SU-DHL-6 (cell line): Measurements from ENCODE around the gene BMP3.

ENCODE experiments used
- H2AFZ ChIP-seq: fragments of 200-600 bp; sonication (generic); 2 replicates; pipeline ENCODE4 v1.6.1; 2014; ENCODE audit warnings: low read depth, mild to moderate bottlenecking, moderate library complexity, mixed read lengths, antibody characterized with exemption, low read length; ENCODE audit not compliant: severe bottlenecking
- H3F3A ChIP-seq: fragments of 200-600 bp; shearing (Covaris generic); 2 replicates; pipeline ENCODE4 v1.6.0; 2016; ENCODE audit warnings: antibody characterized with exemption, mild to moderate bottlenecking; ENCODE audit not compliant: insufficient read depth
- H3K27ac ChIP-seq: fragments of 200-600 bp; sonication (generic); 2 replicates; pipeline ENCODE4 v1.5.1; 2016; ENCODE audit warnings: low read depth, mild to moderate bottlenecking, low read length, moderate library complexity, mixed read lengths
- H3K27me3 ChIP-seq: fragments of 200-600 bp; sonication (generic), shearing (Covaris generic); 2 replicates; pipeline ENCODE4 v1.6.0; 2014; ENCODE audit warnings: mild to moderate bottlenecking, low read length
- H3K36me3 ChIP-seq: fragments of 200-600 bp; sonication (generic); 2 replicates; pipeline ENCODE4 v1.6.1; 2014; ENCODE audit warnings: mild to moderate bottlenecking, low read length, mixed read lengths
- H3K4me2 ChIP-seq: fragments of 300-600, 200-600 bp; shearing (Covaris generic), sonication (generic); 2 replicates; pipeline ENCODE4 v1.6.0; 2014; ENCODE audit warnings: low read length, low read depth, mild to moderate bottlenecking; ENCODE audit not compliant: poor library complexity, severe bottlenecking
- H3K4me3 ChIP-seq: fragments of 200-600 bp; sonication (generic); 2 replicates; pipeline ENCODE4 v1.5.1; 2014; ENCODE audit warnings: antibody characterized with exemption, low read length, mild to moderate bottlenecking, mixed read lengths; ENCODE audit not compliant: insufficient read depth, poor library complexity, severe bottlenecking
- H3K79me2 ChIP-seq: fragments of 200-600 bp; sonication (generic); 2 replicates; pipeline ENCODE4 v1.6.1; 2014; ENCODE audit warnings: mild to moderate bottlenecking, low read length, moderate library complexity; ENCODE audit not compliant: insufficient read depth
- H3K9ac ChIP-seq: fragments of 200-600 bp; sonication (generic); 2 replicates; pipeline ENCODE4 v1.7.0; 2014; ENCODE audit warnings: mild to moderate bottlenecking, low read length
- H3K9me2 ChIP-seq: fragments of 200-600 bp; sonication (generic); replicated peaks from 2 replicates; pipeline ENCODE4 v1.6.1; 2014; ENCODE audit warnings: low read length; ENCODE audit not compliant: insufficient read depth
- H3K9me3 ChIP-seq: fragments of 200-600 bp; sonication (generic); 2 replicates; pipeline ENCODE4 v1.6.1; 2014; ENCODE audit warnings: low read length, mixed read lengths; ENCODE audit not compliant: insufficient read depth
- H4K20me1 ChIP-seq: fragments of 200-600 bp; sonication (generic); 2 replicates; pipeline ENCODE4 v1.6.1; 2014; ENCODE audit warnings: low read depth, mild to moderate bottlenecking, antibody characterized with exemption, low read length, moderate library complexity, mixed read lengths
- CTCF ChIP-seq: fragments of 200-600 bp; sonication (generic); IDR thresholded peaks from one replicate; pipeline ENCODE4 v1.5.1; 2017; ENCODE audit warnings: antibody characterized with exemption, mild to moderate bottlenecking, low read length, moderate library complexity; ENCODE audit not compliant: insufficient read depth, poor library complexity, severe bottlenecking
- EZH2phosphoT487 ChIP-seq: fragments of 200-600 bp; sonication (generic), shearing (Covaris generic); conservative IDR thresholded peaks from 2 replicates; pipeline ENCODE4 v1.6.1; 2018; ENCODE audit warnings: mild to moderate bottlenecking, antibody characterized with exemption, low read length, moderate library complexity, mixed read lengths

BMP3 gene

GRCh38 chr4:81062001-81062400 lies 31.5 kb downstream of the BMP3 start:
- Histone ChIP-seq H2AFZ (no peak overlapping the region), H4K20me1 (no peaks in the 10 kb centered on the region)
- TF ChIP-seq EZH2phosphoT487 (no peak), CTCF (no peak)

GRCh38 chr4:81065446-81065845 lies 34.9 kb downstream of the BMP3 start:
- Histone ChIP-seq H3K27me3 (no peaks in the 10 kb centered on the region), H3K27ac (no peak overlapping the region), H3K36me3 (no peaks in the 10 kb centered on the region), H3K79me2 (no peaks in the 10 kb centered on the region), H2AFZ (no peak overlapping the region), H3K4me2 (no peak overlapping the region), H3F3A (no peaks in the 10 kb centered on the region), H3K9me2 (no peaks in the 10 kb centered on the region), H3K9me3 (no peaks in the 10 kb centered on the region), H3K4me3 (no peak overlapping the region), H3K9ac (no peak overlapping the region), H4K20me1 (no peaks in the 10 kb centered on the region)
- no peak for TF ChIP-seq EZH2phosphoT487
- no peak for TF ChIP-seq CTCF

More at GRCh38 chr4:81062001-81062400, 31.5 kb downstream of the BMP3 start:
- no peaks in the 10 kb centered on the region for H3K9me2 ChIP-seq
- no peak overlapping the region for H3K4me3 ChIP-seq
- no peaks in the 10 kb centered on the region for H3F3A ChIP-seq
- H3K27me3 ChIP-seq: no peaks in the 10 kb centered on the region
- no peak overlapping the region for H3K9ac ChIP-seq
- no peaks in the 10 kb centered on the region for H3K79me2 ChIP-seq
- no peaks in the 10 kb centered on the region for H3K9me3 ChIP-seq
- H3K4me2 ChIP-seq: no peak overlapping the region
- no peak overlapping the region for H3K27ac ChIP-seq
- H3K36me3 ChIP-seq: no peaks in the 10 kb centered on the region

- no peaks in the 10 kb centered on the region for H4K20me1 ChIP-seq
- peak; percentile 51 for TF ChIP-seq CTCF
- no peak for TF ChIP-seq EZH2phosphoT487
- no peaks in the 10 kb centered on the region for H3K79me2 ChIP-seq
- H3F3A ChIP-seq: no peaks in the 10 kb centered on the region
- no peaks in the 10 kb centered on the region for H3K9me2 ChIP-seq
- H3K27me3 ChIP-seq: no peaks in the 10 kb centered on the region
- H3K9me3 ChIP-seq: no peaks in the 10 kb centered on the region
- no peak overlapping the region for H3K27ac ChIP-seq
- H3K4me2 ChIP-seq: no peak overlapping the region
- H2AFZ ChIP-seq: no peak overlapping the region
- no peak overlapping the region for H3K4me3 ChIP-seq
- no peaks in the 10 kb centered on the region for H3K36me3 ChIP-seq
- no peak overlapping the region for H3K9ac ChIP-seq
Observed at GRCh38 chr4:81069706-81070331, 39.3 kb downstream of the BMP3 start.
